ENCODE results near the gene CARM1. TPM values are rescaled to one million over a fixed set of nuclear protein-coding genes. Genes with fewer than 3 reads are reported as not detected.
"Not testable (repeated sequence)": the region's sequence is repeated elsewhere in the genome, so short reads cannot be mapped to it uniquely, and the experiment has no call there.

Gene CARM1
- total RNA-seq, 4 donors from 2014 or later, result 12.2 to 14.8 (median 13.1) TPM

DNA sequence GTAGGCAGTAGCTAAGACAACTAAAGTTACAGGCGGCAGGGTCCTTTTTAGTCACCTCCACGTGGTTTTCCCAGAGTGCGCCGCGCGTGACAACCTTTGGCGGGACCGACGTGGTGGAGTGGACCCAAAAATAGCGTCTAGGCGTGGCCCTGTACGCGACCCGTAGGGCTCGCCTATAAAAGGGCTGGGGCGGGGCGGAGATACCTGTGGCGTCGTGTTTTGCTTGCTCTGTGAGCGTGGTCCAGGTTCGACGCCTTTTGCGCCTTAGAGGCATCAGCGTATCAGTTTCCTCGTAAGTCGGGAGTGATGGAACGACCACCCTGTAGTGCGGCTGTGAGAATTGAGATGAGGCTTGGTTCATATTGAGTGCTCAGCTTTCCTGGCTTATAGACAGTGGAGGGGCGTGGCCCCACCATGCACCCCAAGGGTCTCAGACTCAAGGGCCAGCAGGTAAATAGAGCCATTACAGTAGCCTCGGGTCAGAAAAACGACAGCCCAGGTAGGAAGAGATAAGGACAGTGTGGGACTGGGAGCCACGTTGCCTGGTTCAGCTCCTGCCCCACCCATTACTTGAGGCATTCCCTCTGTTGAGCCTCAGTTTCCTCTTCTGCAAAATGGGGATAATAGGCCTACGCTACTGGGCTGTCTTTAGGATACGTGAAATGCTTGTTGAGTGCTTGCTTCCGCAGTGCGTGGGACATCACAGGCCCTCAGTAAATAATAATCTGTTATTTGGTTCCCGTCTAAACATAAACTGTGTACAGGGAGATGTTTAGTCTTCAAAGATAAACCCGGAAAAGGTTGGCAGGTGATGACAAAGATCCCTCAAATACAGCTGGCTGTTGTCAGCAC lies 34.6 kb upstream of the CARM1 start:
- H3K27ac ChIP-seq, result peak overlapping the region; percentile 97 to 99 (median 99)
- H3K9me3 ChIP-seq, result no peaks in the 10 kb centered on the region
- peaks cover 16% of the 10 kb centered on the region in 2 donors for H3K36me3 ChIP-seq
- intact Hi-C loops (cut with DNase I), result no loop called here
- no peaks in the 10 kb centered on the region for H3K27me3 ChIP-seq
- peak overlapping the region in 2 of 3 donors; percentile 63 to 76 for H3K4me3 ChIP-seq (replicated peaks in 1 of 3)
- DNase-seq, result peak; percentile 75 to 86
- WGBS, 2 donors, result 31 to 38% methylated on average over 37 to 38 of the region's 38 CpGs
- TF ChIP-seq, protein P1, sequence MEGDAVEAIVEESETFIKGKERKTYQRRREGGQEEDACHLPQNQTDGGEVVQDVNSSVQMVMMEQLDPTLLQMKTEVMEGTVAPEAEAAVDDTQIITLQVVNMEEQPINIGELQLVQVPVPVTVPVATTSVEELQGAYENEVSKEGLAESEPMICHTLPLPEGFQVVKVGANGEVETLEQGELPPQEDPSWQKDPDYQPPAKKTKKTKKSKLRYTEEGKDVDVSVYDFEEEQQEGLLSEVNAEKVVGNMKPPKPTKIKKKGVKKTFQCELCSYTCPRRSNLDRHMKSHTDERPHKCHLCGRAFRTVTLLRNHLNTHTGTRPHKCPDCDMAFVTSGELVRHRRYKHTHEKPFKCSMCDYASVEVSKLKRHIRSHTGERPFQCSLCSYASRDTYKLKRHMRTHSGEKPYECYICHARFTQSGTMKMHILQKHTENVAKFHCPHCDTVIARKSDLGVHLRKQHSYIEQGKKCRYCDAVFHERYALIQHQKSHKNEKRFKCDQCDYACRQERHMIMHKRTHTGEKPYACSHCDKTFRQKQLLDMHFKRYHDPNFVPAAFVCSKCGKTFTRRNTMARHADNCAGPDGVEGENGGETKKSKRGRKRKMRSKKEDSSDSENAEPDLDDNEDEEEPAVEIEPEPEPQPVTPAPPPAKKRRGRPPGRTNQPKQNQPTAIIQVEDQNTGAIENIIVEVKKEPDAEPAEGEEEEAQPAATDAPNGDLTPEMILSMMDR (IDR thresholded peaks at IDR 0.05), result no peak
- no peak for TF ChIP-seq POLR2A (IDR thresholded peaks at IDR 0.05)
- H3K4me1 ChIP-seq, result peaks cover 6 to 7% of the 10 kb centered on the region in 2 donors

DNA sequence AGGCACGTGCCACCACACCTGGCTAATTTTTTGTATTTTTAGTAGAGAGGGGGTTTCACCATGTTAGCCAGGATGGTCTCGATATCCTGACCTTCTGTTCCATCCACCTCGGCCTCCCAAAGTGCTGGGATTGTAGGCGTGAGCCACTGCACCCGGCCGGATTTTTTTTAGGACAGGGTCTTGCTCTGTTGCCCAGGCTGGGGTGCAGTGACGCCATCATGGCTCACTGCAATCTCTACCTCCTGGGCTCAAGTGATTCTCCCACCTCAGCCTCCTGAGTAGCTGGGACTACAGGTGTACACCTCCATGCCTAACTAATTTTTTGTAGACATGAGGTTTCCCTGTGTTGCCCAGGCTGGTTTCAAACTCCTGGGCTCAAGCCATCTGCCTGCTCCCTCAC lies 33.7 kb upstream of the CARM1 start:
- 94 to 99% methylated on average over 7 of the region's 7 CpGs for WGBS, 2 donors
- DNase-seq; H3K27ac ChIP-seq; H3K4me1 ChIP-seq; H3K27me3 ChIP-seq; H3K9me3 ChIP-seq; H3K36me3 ChIP-seq; H3K4me3 ChIP-seq (replicated peaks in 1 of 3); intact Hi-C loops (cut with DNase I): not testable (repeated sequence)

DNA sequence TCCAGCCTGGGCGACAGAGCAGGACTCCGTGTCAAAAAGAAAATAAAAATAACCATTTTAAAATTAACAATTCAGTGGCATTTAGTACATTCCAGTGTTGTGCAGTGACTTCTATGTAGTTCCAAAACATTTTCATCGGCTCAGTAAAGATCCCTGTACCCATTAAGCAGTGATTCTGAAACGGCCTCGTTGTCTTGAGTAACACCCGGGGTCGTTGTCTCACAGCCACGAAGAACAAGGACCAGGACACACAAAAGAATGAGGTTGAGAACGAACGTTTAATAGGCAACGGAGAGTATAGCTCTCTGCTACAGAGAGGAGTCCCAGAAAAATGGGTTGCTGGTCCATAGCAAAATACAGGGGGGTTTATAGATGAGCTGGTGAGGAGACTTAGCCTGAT lies 33.0 kb upstream of the CARM1 start:
- H3K27ac ChIP-seq, result no peak overlapping the region
- no peaks in the 10 kb centered on the region for H3K9me3 ChIP-seq
- DNase-seq, result no peak
- no peak for TF ChIP-seq POLR2A (IDR thresholded peaks at IDR 0.05)
- TF ChIP-seq, protein P1 (IDR thresholded peaks at IDR 0.05), result no peak
- H3K27me3 ChIP-seq, result no peaks in the 10 kb centered on the region
- intact Hi-C loops (cut with DNase I), result no loop called here
- H3K4me1 ChIP-seq, result peaks cover 6 to 7% of the 10 kb centered on the region in 2 donors
- 86% methylated on average over 11 of the region's 11 CpGs for WGBS, 2 donors
- H3K36me3 ChIP-seq, result peaks cover 2 to 4% of the 10 kb centered on the region in 2 donors
- no peak overlapping the region for H3K4me3 ChIP-seq (replicated peaks in 1 of 3)

DNA sequence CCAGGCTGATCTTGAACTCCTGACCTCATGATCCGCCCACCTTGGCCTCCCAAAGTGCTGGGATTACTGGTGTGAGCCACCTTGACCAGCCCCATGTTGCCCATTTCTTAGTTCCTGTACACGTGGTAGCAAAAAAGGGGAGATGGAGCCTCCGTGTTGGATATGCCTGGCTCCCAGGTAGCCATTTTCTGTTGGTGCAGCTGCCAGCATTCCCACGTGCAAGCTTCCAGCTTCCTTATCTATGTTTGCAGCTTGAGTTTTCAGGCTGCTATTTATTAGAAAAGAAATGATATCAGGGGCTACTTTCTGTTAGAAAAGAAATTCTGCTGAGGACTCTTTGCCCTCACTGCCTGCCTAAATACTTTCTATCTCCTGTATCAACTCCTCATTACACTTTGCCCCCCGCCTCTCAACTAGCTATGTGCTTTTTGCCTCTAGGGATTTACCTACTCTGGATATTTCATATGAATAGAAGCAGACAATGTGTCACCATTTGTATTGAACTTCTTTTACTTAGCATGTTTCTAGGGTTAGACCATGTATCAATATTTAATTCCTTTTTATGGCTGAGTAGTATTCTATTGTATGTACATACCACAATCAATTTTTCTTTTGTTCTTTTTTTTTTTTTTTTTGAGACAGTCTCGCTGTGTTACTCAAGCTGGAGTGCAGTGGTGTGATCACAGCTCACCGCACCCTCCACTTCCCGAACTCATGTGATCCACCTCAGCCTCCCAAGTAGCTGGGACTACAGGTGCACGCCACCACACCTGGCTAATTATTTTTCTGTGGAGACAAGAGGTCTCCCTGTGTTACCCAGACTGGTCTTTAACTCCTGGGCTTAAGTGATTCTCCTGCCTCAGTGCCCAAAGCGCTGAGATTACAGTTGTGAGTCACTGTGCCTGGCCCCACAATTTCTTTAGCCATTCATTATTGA lies 32.0 kb upstream of the CARM1 start:
- 89 to 90% methylated on average over 10 of the region's 10 CpGs for WGBS, 2 donors
- Histone ChIP-seq H3K9me3 (no peaks in the 10 kb centered on the region), H3K4me1 (peaks cover 6 to 7% of the 10 kb centered on the region in 2 donors), H3K27ac (no peak overlapping the region), H3K36me3 (no peaks in the 10 kb centered on the region), H3K4me3 (replicated peaks in 1 of 3) (no peak overlapping the region), H3K27me3 (no peaks in the 10 kb centered on the region)
- DNase-seq, result no peak
- no peak for TF ChIP-seq POLR2A (IDR thresholded peaks at IDR 0.05)
- TF ChIP-seq, protein P1 (IDR thresholded peaks at IDR 0.05), result no peak
- intact Hi-C loops (cut with DNase I), result no loop called here

DNA sequence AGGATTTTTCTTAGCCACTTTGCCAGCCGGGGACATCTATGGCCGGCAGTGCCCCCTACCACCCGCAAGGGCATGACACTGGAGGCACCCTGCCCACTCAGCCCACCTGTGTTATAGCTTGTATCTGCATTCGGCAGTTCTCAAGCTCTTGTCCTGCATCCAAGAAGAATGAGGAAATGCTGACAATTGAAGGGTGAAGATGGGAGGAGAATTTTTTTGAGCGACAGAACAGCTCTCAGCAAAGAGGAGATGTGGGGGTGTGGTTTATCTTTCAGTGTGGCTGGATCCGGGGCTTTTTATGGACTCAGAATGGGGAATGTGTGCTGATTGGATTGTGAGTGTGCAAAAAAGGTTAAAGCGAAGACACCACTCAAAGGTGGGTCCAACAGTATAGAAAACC lies 28.6 kb upstream of the CARM1 start:
- no peaks in the 10 kb centered on the region for H3K9me3 ChIP-seq
- 88 to 90% methylated on average over 7 of the region's 7 CpGs for WGBS, 2 donors

More for the DNA sequence above, 28.6 kb upstream of the CARM1 start:
- Histone ChIP-seq H3K4me3 (replicated peaks in 1 of 3) (no peak overlapping the region), H3K27me3 (no peaks in the 10 kb centered on the region), H3K4me1 (no peaks in the 10 kb centered on the region), H3K36me3 (no peaks in the 10 kb centered on the region), H3K27ac (no peak overlapping the region)
- intact Hi-C loops (cut with DNase I), result no loop called here
- no peak for DNase-seq
- no peak for TF ChIP-seq POLR2A (IDR thresholded peaks at IDR 0.05)
- TF ChIP-seq, protein P1 (IDR thresholded peaks at IDR 0.05), result no peak

All from thyroid gland (tissue), 4 donors.